HG02938 (cell line): ENCODE data around the gene CBX2.
"Not testable (repeated sequence)": the region's sequence is repeated elsewhere in the genome, so short reads cannot be mapped to it uniquely, and the experiment has no call there.

ENCODE experiments used
- ATAC-seq: cut with Tn5 transposase; IDR thresholded peaks from one replicate; pipeline ENCODE4 v1.9.1; 2021; ENCODE audit warnings: mild to moderate bottlenecking, moderate library complexity; ENCODE audit not compliant: unreplicated experiment

Gene CBX2

GRCh38 chr17:79769570-79770506 is 8.1 kb upstream of the CBX2 start:
- no peak for ATAC-seq

- ATAC-seq: no peak
Observed at GRCh38 chr17:79771276-79771675, 6.7 kb upstream of the CBX2 start.

GRCh38 chr17:79772726-79773125 is 5.2 kb upstream of the CBX2 start:
- ATAC-seq: not testable (repeated sequence)

GRCh38 chr17:79774561-79774975 is 3.4 kb upstream of the CBX2 start:
- ATAC-seq: no peak

GRCh38 chr17:79775632-79776031 is 2.3 kb upstream of the CBX2 start:
- no peak for ATAC-seq

GRCh38 chr17:79776376-79777119 is 1.4 kb upstream of the CBX2 start:
- ATAC-seq: no peak

GRCh38 chr17:79777120-79777893 is 641 bp upstream of the CBX2 start:
- no peak for ATAC-seq

- ATAC-seq: no peak
Observed at GRCh38 chr17:79778504-79779083, 646 bp downstream of the CBX2 start.

- no peak for ATAC-seq
Observed at GRCh38 chr17:79779084-79779529, 1.2 kb downstream of the CBX2 start.

- ATAC-seq: no peak
Observed at GRCh38 chr17:79779661-79780365, 1.9 kb downstream of the CBX2 start.

GRCh38 chr17:79781012-79781650 is 3.2 kb downstream of the CBX2 start:
- no peak for ATAC-seq

- ATAC-seq: no peak
Observed at GRCh38 chr17:79781736-79782575, 4.0 kb downstream of the CBX2 start.

- no peak for ATAC-seq
Observed at GRCh38 chr17:79783891-79784290, 5.9 kb downstream of the CBX2 start.

- no peak for ATAC-seq
Observed at GRCh38 chr17:79784353-79785016, 6.5 kb downstream of the CBX2 start.

GRCh38 chr17:79785017-79785899 is 7.3 kb downstream of the CBX2 start:
- no peak for ATAC-seq

- no peak for ATAC-seq
Observed at GRCh38 chr17:79785900-79786810, 8.2 kb downstream of the CBX2 start.
